ENCODE results near the gene SPPL3.

SPPL3 gene

GRCh38 chr12:120767071-120768024 is 136.8 kb downstream of the SPPL3 start:
- H3K27ac ChIP-seq: no peak overlapping the region
- no peak for TF ChIP-seq CTCF (conservative IDR thresholded peaks at IDR 0.05)

GRCh38 chr12:120766566-120766965 is 137.6 kb downstream of the SPPL3 start:
- no peak for TF ChIP-seq CTCF (conservative IDR thresholded peaks at IDR 0.05)
- no peak overlapping the region for H3K27ac ChIP-seq

GRCh38 chr12:120764816-120765215 is 139.3 kb downstream of the SPPL3 start:
- no peak for TF ChIP-seq CTCF (conservative IDR thresholded peaks at IDR 0.05)

GRCh38 chr12:120763250-120763649 is 140.9 kb downstream of the SPPL3 start:
- TF ChIP-seq CTCF (conservative IDR thresholded peaks at IDR 0.05): no peak

More at GRCh38 chr12:120764816-120765215, 139.3 kb downstream of the SPPL3 start:
- H3K27ac ChIP-seq: no peak overlapping the region

GRCh38 chr12:120762086-120762485 is 142.1 kb downstream of the SPPL3 start:
- no peak for TF ChIP-seq CTCF (conservative IDR thresholded peaks at IDR 0.05)
- no peak overlapping the region for H3K27ac ChIP-seq

More at GRCh38 chr12:120763250-120763649, 140.9 kb downstream of the SPPL3 start:
- no peak overlapping the region for H3K27ac ChIP-seq

- H3K27ac ChIP-seq: no peak overlapping the region
- TF ChIP-seq CTCF (conservative IDR thresholded peaks at IDR 0.05): no peak
Observed at GRCh38 chr12:120761519-120761934, 142.6 kb downstream of the SPPL3 start.

GRCh38 chr12:120760349-120761254 is 143.6 kb downstream of the SPPL3 start:
- no peak overlapping the region for H3K27ac ChIP-seq
- no peak for TF ChIP-seq CTCF (conservative IDR thresholded peaks at IDR 0.05)
